NCI-H1930 (cell line): Measurements from ENCODE around the gene GPR142.

Experiments used
- DNase-seq, 2 experiments: peaks; one replicate each; lab custom pipeline; 2025; lab: John Stamatoyannopoulos, UW

GPR142 gene

GRCh38 chr17:74345433-74346241, 21.7 kb upstream of the GPR142 start:
- no peak for DNase-seq

- DNase-seq = no peak
Measured at GRCh38 chr17:74347646-74348045, 19.7 kb upstream of the GPR142 start.

- no peak for DNase-seq
Measured at GRCh38 chr17:74349120-74349519, 18.2 kb upstream of the GPR142 start.

GRCh38 chr17:74350486-74350885, 16.8 kb upstream of the GPR142 start:
- no peak for DNase-seq

- no peak for DNase-seq
Measured at GRCh38 chr17:74351552-74352210, 15.6 kb upstream of the GPR142 start.

GRCh38 chr17:74353446-74354060, 13.8 kb upstream of the GPR142 start:
- no peak for DNase-seq

- peak; percentile 12 to 68 for DNase-seq
Measured at GRCh38 chr17:74354123-74354522, 13.2 kb upstream of the GPR142 start.

GRCh38 chr17:74354561-74354960, 12.7 kb upstream of the GPR142 start:
- DNase-seq = no peak

GRCh38 chr17:74355065-74355464, 12.2 kb upstream of the GPR142 start:
- no peak for DNase-seq

- DNase-seq = no peak
Measured at GRCh38 chr17:74356646-74357465, 10.4 kb upstream of the GPR142 start.

- DNase-seq = no peak
Measured at GRCh38 chr17:74357466-74357809, 9.9 kb upstream of the GPR142 start.

- DNase-seq = no peak
Measured at GRCh38 chr17:74358697-74359096, 8.6 kb upstream of the GPR142 start.

- DNase-seq = no peak
Measured at GRCh38 chr17:74359916-74360315, 7.4 kb upstream of the GPR142 start.

GRCh38 chr17:74360899-74361229, 6.4 kb upstream of the GPR142 start:
- DNase-seq = no peak

GRCh38 chr17:74361230-74362068, 5.9 kb upstream of the GPR142 start, which contains the start of gene BTBD17:
TSS of gene BTBD17 (minus strand) at chr17:74361868. CDS start at chr17:74361819, 49 bp downstream.
- DNase-seq = peak; percentile 21 to 47

GRCh38 chr17:74362069-74362405, 5.3 kb upstream of the GPR142 start:
- DNase-seq = no peak

- no peak for DNase-seq
Measured at GRCh38 chr17:74362810-74363498, 4.4 kb upstream of the GPR142 start.

GRCh38 chr17:74368341-74369081, 1.2 kb downstream of the GPR142 start:
- peak; percentile 13 to 65 for DNase-seq

GRCh38 chr17:74369221-74369620, 1.9 kb downstream of the GPR142 start:
- DNase-seq = no peak
